Suprapubic skin (tissue), 4 donors: ENCODE results near the gene CHID1.

ENCODE experiments used
- CTCF ChIP-seq, 2 donors: fragments of 200-600 bp in 1 of 2; fragments of 450-650 bp in 1 of 2; sonication (generic) in 1 of 2; IDR thresholded peaks; one replicate each; pipeline ENCODE4 v1.5.1; 2016 to 2019; ENCODE audit warnings: antibody characterized with exemption in 2 of 2, mild to moderate bottlenecking in 1 of 2, moderate library complexity in 1 of 2
- EP300 ChIP-seq: sonication (generic); formaldehyde crosslinking; IDR thresholded peaks from one replicate; pipeline ENCODE4 v1.6.1; 2017; ENCODE audit warnings: antibody characterized with exemption
- POLR2A ChIP-seq, 2 donors: fragments of 450-650 bp; IDR thresholded peaks; one replicate each; pipeline ENCODE4 v1.6.1; 2017; ENCODE audit warnings: antibody characterized with exemption in 2 of 2, mild to moderate bottlenecking in 2 of 2, moderate library complexity in 2 of 2
- POLR2AphosphoS5 ChIP-seq, 3 donors: sonication (generic); formaldehyde crosslinking; IDR thresholded peaks; one replicate each; pipeline ENCODE4 v1.6.1; 2017; ENCODE audit warnings: antibody characterized with exemption in 3 of 3

- TF ChIP-seq CTCF (IDR thresholded peaks at IDR 0.05) (no peak), POLR2AphosphoS5 (IDR thresholded peaks at IDR 0.05) (no peak), POLR2A (IDR thresholded peaks at IDR 0.05) (no peak), EP300 (no peak)
These were observed 92.0 kb downstream of the CHID1 start, which contains the start of gene PNPLA2 for GRCh38 chr11:818396-819128.
